Suppressor macrophage (primary cell): ENCODE results near the gene SLC13A3.

ENCODE experiments used
- DNase-seq, 4 experiments: peaks; one replicate each; pipeline ENCODE4 v3.0.0-alpha.2; 2020 to 2022

SLC13A3 gene

DNA sequence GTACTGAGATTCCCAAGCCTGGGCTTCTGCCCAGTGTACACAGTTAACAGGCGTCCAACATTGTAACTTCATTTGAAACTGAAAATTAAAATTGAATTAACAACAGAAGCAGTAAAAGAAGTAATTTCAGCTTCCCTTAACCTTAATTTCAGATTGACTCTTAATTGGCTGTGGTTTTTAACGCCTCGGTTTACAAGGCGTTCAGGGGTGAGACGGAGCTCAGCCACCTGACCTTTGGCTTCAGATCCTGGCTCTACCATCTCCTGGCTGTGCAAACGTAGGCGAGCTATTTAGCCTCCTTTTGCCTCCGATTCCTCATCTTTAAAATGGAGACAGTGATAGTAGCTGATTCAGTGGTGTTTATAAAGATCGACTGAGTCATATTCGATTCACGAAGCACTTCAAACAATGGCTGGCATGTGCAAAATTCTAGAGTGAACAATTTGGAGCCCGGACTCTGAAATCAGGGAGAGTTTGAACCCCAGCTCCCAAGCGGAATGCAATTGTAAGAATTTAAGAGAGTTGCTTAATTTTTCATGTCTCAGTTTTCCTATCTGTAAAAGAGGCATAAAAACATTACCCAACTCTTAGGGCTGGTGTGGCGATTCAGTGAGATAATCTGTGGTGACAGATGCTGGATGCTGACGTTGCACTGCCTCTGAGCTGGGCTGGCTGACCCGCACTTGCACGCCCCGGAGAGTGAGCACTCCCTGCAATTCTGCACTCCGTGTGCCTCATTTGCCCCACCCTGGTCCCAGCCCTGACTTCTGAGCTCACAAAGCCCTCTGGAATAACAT, 77.3 kb downstream of the SLC13A3 start:
- DNase-seq: no peak

DNA sequence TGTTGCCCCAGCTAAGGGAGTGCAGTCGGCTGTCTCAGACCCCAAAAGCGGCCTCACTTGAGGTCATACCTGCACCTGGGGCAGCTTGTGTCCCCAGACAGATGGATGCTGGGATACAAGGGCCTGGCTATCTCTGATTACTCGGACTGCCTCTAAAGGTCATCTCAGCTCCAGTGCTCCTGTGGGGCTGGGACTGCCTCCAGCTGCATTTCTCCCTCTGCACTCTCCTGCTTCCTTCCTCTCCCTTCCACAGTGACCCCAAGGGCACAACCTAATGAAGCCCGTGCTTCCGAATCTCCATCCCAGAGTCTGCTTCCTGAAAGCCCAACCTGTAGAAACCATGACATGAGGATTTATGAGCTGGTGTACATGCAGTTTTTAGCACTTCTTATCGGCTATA, 78.0 kb downstream of the SLC13A3 start:
- DNase-seq: no peak

DNA sequence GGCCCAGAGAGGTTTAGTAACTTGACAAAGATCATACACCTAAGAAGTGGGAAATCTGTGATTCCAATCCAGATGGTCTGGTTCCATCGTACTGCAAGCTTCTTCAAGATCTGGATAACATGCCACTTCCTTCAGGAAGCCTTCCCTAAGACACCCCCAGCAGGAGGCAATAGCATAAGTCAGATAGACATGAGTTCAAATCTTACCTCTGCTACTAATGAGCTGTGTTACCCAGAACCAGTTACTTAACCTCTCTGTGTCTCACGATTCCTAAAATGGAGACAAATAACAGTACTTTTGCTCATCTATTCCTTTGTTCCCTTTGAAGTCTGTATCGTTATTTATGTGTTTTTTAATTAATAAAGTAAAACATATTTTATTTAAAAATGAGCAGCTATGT, 78.5 kb downstream of the SLC13A3 start:
- DNase-seq: no peak

DNA sequence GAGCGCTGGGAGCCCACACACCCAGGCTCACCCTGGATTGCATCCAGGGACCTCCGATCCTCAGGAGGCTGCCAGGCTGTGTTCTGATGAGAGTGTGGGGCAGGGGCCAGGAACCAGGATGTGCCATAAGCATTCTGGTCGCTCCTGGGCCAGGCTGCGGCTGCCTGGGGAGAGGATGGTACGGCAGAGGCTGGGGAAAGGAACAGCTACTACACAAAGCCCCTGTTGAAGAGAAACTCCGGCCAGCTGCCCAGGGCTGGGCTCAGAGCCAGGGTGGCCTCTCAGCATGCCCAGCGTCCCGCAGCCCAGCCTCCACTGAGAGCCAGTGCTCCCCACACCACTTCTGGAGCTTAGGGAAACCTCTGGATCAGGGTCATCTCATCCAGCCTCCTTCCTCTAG, 79.1 kb downstream of the SLC13A3 start:
- no peak for DNase-seq

DNA sequence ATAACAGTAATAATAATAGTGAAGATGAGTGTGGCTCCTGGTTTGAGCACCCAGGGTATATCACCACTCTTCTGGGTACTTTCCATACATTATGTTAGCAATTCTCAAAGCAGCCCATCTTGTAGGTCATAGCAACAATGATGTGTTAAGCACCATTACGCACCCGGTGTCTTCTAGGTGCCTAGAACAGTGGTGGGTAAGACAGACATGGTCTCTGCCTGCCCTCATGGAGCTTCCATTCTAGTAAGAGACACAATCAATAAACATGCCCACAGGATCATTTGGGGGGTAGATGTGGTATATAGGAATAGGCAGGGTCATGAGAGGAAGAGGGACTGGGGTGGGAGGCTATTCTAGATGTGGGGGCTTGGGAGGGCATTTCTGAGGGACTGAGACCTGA, 79.8 kb downstream of the SLC13A3 start:
- DNase-seq: no peak

DNA sequence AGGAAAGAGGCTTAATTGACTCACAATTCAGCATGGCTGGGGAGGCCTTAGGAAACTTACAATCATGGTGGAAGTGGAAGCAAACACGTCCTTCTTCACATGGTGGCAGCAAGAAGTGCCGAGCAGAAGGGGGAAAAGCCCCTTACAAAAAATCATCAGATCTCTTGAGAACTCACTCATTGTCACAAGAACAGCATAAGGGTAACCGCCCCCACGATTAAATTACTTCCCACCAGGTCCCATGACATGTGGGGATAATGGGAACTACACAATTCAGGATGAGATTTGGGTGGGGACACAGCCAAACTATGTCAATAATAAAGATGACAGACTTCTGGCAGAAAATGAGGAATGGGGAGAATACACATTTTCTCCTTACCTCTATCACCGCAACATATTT, 80.3 kb downstream of the SLC13A3 start:
- peak in 1 of 4 experiments; percentile 26 for DNase-seq

DNA sequence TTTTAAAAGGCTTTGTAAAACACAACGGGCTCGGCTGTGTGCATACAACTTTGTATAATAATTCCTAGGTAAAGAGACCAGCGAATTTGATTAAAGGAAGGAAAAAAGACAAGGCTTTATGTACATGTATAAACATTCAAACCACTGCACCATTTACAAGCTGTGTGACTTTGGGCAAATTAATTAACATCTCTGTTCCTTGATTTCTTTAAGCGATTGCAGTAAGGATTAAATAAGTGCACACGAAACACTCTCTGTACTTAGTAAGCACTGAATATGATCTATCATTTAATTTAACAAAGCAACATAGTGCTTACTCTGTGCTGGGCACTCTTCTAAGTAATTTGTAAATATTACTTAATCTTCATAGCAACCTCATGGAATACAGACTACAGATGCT, 81.3 kb downstream of the SLC13A3 start:
- no peak for DNase-seq

DNA sequence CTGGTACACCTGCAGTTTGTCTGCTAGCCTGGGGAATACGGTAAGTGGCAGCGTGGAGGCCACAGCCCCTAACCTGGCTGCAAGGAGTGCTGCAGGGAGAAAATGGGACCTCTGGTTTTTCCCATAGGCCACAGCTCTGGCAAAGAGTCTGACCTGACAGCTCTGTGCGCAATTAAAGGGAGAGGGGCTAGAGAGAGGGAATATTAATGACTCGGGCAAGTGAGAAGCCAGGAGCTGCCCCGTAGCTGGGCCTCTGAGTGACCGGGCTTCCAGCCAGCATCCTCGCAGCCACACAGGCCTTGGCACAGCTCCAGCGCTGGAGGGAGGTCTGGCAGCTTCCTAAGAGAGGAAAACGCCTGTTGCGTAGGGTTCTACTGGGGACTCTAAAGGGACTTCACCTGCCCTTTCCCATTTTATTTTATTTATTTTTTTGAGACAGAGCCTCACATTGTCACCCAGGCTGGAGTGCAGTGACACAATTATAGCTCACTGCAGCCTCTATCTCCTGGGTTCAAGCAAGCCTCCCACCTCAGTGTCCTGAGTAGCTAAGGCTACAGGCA, 82.6 kb downstream of the SLC13A3 start:
- DNase-seq: peak in 3 of 4 experiments; percentile 17 to 58 (median 50)

DNA sequence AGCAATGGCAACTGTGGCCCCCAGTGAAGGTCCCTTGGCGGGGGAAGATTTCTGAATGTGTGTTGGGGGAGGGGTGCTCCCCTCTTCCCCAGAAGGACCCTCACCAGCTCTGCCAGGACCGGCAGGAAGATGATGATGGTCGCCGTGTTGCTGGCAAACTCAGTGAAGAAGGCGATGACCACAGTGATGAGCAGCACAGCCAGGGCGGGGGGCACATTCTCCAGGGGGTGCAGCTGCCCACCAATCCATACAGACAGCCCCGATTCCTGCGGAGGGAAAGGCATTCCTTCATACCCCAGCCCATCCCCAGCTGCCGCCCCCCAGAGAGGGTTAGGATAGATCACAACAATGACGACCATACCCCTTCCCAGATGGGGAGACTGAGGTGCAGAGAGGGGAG, 85.1 kb downstream of the SLC13A3 start:
- DNase-seq: no peak

DNA sequence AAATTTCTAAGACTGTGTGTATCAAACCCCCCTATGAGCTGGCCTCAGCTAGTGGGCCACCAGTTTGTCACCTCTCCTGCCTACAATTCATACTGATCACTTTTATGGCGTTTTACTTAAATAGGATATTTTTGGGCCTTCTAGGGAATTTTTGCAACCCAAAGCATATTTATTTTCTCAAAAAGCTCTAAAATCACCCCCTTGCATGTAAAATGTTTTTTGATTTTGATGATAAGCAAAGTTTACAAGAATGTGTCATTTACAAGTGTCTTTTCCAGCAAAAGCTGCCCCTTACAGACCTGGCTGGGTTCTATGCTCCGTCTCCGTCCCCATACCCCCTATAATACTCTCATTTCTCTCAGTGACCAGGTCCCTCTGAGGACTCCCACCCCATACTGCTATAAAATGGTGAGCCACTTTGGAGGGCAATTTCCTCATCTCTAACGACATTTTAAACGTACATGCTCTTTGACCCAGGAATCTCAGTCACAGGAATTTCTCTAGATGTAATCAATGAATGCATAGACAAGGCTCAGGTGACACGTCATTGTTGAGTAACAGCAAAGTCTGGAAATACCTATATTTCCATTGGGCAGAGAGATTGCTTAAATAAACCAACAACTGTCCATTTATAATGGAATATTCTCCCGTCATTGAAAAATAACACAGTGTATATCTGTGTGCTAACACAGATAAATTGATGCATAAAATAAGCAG, 86.9 kb downstream of the SLC13A3 start:
- no peak for DNase-seq

DNA sequence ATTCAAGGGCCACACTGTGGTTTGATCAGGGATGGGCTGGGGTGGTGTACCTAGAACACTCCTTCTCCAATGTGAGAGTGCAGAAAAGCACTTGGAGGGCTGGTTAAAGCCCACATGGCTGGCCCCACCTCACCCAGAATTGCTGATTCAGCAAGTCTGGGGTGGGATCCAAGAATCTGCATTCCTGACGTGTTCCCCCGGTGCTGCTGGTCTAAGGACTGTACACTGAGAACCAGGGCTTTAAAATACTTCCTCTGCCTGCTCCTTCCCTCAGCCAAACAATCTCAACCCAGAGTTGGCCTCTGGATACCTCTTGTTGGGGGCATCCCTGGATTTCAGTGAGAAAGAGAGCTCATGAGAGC, 87.4 kb downstream of the SLC13A3 start:
- DNase-seq: no peak

DNA sequence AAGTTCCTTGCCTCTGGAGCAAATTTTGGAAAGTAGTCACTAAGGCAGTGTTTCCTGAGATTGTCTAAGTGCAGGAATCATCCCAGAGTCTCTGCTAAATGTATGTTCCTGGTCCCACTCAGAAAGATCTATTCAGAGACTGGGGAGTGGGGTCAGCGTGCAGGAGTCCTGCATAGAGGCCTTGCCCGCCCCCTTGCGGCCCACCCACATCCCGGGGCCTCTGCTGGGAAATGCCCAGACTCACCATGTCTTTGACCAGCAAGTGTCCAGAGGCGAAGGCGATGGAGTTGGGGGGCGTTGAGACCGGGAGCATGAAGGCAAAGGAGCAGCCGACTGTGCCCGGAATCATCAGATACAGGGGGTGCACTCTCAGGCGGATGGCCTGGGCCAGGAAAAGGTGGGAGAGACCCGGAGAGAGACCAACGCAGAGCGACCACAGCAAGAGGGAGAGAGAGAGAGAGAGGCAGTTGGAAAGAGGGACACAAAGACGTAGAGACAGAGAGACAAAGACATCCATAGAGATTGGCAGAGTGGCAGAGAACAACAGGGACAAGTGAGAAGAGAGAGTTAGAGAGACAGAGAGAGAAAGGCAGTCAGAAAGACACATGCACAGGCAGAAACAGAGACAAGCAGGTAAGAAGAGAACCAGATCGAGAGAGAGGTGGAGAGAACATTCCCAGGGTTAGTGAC, 87.9 kb downstream of the SLC13A3 start:
- DNase-seq: no peak

DNA sequence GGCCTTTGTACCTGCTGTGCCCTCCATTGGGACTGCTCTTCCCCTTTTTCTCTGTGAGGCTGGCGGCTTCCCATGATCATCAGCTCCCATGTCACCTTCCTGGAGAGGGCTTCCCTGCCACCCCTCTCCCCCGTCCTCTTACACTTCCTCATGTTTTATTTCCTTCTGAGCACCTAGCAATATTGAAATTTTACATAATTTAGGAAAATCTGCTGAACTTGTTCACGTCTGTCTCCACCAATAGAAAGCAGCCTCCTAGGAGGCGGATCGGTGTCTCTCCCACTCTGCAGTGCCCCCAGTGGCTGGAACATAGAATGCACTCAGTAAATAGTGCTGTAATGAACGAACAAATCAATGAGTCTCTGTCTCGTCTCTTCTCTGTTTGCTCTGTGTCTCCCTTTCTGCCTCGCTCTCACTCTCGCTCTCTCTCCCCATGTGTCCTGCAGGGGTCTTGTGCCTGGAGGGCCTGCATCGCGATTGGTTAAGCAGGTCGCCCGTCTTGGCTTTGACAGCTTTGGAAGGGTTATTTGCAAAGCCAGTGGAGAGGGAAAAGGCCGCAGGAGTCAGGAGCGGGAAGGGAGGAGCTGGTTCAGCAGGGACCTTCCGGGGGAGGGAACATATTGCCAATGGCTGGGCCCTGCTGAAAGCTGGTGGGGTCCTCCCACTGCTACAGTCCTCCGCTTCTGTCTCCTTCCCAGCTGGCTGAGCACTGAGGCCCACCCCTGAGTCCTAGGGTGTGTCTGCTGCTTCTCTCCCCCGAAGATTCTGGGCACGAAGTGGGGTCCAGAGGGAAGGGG, 88.7 kb downstream of the SLC13A3 start:
- DNase-seq: peak; percentile 78 to 87 (median 82)

DNA sequence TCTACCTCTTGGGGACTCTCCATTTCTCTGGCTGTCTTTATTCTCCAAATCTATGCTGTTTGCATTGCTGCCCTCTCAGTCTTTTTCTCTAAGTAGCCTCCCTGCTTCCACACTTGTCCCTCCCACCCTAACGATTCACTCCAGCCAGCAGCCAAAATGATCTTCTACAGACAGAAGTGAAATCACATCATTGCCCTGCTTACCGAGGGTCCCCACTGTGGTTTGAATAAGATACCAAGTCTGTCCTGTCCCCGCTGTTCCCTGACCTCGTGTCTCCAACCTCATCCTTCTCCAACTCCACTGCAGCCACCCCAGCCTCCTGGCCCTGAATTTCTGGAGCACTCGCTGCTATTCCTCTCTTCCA, 89.3 kb downstream of the SLC13A3 start:
- no peak for DNase-seq

DNA sequence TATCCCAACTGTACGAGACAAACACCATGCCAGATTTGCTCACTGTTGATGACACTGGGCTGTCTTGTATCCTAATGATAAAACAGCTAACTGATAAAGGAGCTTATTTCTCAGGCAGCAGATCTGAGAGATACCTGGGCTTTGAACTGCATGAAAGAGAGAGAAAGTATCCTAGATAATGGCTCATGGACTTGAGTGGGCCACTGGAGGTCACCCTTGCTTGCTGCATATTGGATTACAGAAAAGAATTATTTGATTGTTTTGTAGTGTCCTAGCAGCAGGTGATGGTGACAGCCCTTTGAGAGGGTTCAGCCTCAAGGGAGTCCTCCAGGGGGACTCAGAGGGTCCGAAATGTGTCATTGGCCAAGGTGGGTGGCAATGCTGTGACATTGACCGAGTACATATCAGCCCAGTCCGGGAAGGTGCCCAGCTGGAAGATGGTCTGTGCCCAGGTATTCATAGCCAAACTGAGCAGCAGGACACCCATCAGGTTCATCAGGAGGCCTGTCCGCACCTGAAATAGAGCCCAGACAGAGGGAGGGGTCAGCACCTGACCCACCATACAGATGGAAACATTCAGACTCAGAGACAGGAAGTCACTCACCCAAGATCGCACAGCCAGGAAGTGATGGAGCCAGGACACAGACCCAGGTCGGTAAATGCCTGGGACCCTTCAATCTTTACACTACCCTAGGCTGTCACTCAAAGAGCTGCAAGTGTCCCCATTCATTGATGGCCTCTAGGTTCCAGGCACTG, 91.4 kb downstream of the SLC13A3 start:
- no peak for DNase-seq

DNA sequence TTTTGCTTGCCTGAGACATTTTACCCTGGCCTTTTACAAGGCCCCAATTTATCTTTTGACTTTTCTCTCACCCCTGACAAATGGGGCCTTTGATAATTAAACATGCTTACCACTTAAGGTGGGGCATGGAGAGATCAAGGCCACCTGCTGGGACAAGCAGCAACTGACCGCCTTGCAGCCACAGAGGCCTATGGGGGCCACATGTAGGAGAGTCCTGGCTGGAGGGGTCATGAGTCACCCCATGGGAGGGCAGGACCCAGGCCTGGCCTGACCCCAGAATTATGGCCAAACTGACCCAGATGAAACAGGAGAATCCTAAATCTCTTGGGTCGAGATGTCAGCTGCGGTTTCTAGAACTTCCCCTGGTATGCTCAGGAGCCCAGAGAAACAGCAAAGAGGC, 92.3 kb downstream of the SLC13A3 start:
- no peak for DNase-seq

DNA sequence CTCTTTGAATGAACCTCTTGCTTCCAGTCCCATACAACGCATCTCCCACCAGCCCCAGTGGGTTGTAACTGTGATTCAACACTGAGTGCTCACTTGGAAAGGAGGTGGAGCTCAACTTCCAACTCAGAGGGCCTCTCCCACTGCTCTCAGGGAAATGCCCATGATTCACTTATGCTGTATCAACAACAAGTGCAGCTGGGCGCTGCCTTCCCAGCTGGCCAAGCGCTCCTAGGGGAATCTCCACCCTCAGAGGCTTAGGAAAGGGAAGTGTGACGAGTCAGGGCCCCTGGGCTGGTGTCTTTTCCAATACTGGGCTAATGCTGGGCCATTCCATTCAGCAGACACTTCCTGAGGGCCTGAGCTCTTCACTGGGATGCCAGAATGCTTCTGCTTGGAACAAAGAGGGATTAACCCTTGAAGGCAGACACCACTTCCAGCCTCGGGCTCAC, 92.7 kb downstream of the SLC13A3 start:
- DNase-seq: peak; percentile 70 to 88 (median 82)

DNA sequence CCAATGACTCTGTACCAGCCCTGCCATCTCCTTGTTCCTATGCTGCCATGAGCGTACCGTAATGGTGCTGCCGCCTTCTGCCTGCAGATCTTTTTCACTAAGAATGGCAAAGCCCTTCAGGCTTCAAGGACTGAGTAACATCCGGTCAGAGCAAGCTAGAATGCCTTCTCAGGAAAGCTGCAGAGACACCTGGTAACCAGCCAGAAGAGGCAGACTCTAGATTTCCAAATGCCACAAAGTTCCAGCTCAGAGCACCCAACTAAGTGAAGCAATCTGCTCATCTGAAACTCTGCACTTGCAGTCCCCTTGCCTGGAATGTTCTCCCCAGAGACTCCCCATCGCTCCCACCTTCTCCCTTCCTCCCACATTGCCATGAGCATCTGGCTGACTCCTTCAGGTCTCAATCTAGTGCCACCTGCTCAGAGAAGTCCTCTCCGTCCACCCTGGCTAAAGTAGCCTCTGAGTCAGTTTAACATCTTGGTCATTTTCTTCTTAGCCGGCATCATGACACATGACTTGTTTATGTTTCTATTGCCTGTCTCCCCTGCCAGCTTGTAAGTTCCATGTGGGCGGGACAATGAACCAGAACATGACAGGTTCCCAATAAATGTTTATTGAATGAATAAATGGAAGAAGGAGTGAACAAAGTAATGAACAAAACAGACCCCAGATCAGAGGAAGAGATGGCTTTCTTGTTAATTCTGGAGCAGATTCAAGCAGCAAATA, 93.9 kb downstream of the SLC13A3 start:
- DNase-seq: peak; percentile 54 to 75 (median 74)

DNA sequence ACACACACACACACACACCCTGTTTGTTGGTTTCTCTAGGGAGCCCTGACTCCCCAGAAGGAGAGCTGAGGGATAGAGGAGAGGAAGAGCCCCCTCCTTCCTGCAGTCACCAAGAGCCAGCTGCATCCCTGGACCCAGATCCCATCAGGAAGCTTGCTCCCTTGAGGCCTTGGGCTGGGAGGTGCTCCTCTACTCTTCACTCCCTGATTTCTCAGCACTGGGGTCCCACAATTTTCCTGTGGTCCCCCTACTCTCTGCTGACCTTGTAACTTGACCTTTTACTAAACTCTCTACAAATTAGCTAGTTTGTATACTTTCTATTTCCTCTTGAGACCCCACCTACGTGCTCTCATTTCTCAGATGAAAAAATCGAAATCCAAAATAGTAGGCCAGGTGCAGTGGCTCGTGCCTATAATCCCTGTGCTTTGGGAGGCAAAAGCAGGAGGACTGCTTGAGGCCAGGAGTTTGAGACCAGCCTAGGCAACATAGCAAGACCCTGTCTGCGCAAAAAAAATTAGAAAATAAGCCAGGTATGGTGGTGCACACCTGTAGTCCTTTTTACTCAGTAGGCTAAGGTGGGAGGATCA, 95.8 kb downstream of the SLC13A3 start:
- DNase-seq: no peak

DNA sequence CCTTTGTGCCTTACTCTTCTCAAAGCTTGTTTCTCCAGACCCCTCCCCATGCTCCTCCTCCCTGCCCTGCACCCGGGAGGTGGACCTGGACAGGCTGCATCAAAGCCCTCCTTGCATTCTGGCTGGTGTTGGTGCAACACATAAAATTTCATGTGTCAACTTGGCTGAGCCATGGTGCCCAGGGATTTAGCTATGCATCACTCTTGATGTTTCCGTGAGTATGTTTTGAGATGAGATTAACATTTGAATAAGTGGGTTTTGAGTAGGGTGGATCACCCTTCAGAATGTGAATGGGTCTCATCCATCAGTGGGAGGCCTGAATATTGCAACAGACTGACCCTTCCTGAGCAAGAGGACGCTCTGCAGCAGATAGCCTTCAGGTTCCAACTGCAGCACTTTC, 96.4 kb downstream of the SLC13A3 start:
- DNase-seq: peak in 2 of 4 experiments; percentile 7 to 10

DNA sequence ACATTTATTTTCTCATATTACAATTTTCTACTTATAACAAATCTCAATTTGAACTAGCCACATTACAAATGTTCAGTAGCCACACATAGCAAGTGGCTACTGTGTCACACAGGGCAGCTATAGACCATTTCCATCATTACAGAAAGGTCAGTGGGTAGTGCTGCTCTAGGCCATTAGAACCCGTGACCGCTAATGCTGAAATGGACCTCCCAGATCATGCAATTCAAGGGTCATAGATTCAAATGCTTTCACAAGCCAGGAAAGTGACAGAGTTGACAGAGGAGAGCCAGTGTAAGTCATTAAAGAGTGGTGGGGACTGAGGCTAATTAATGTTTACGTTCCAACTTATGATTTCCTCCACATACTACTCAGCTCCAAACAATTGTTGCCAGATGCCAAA, 97.3 kb downstream of the SLC13A3 start:
- DNase-seq: peak in 2 of 4 experiments; percentile 28 to 44
